GM21717 (cell line): ENCODE data around the gene GADD45G.

ENCODE experiments used
- ATAC-seq: cut with Tn5 transposase; IDR thresholded peaks from one replicate; pipeline ENCODE4 v1.9.1; 2021; ENCODE audit warnings: mild to moderate bottlenecking, moderate library complexity; ENCODE audit not compliant: unreplicated experiment

GADD45G gene

GRCh38 chr9:89629081-89629976, 24.5 kb downstream of the GADD45G start:
- ATAC-seq: no peak

DNA sequence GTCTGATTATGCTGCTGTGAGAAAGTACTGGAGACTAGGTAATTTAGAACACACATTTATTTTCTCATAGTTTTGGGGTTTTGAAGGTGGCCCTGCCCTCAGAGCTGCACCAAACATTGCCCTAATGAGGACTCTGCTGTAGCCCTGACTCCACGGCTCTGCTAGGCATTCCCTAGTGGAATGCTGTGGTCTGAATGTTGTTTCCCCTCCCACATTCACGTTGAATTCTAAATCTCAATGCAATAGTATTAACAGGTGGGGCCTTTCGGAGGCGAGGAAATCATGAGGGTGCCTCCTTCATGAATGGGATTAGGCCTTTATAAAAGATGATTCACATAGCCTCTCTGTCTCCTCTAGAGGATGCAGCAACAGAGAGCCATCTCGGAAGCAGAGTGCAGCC, 25.7 kb downstream of the GADD45G start:
- no peak for ATAC-seq

DNA sequence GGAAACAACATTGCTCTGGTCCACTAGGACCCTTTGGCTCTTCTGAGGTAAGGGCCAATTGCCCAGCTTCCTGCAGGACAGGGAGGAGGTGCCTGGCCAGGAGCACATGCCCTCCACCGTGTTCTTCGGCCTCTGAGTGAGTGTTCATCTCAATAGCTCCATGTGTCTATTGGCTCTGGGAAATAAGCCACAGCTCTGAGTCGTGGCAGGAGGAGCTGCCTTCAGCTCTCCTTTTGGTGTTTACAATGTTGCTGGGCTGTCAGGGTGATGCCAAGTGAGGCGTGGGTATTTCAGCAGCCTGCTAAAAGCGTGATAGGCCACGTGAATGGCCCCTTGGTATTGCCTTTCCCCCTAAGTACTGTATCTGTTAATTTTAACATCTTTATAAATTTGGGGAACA, 26.6 kb downstream of the GADD45G start:
- no peak for ATAC-seq

GRCh38 chr9:89632192-89632733, 27.5 kb downstream of the GADD45G start:
- no peak for ATAC-seq

GRCh38 chr9:89632736-89633135, 27.9 kb downstream of the GADD45G start:
- ATAC-seq: no peak

GRCh38 chr9:89633404-89633803, 28.6 kb downstream of the GADD45G start:
- no peak for ATAC-seq

DNA sequence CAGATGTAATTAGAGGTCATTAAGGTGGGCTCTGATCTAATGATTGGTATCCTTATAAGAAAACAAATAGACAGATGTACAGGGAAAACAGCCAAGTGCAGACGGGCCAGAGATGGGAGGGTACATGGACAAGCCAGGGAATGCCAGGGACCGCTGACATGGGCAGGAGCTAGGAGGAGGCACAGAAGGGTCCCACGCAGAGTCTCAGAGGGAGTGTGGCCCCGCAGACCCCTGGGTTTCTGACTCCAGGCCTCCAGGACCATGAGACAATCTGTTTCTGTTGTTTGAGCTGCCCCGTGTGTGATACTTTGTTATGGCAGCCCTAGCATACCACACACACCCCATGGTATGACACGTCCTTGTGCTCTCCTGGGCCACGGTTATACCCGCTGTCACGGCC, 29.1 kb downstream of the GADD45G start:
- no peak for ATAC-seq

- no peak for ATAC-seq
These were observed 30.4 kb downstream of the GADD45G start for GRCh38 chr9:89634995-89635742.

- no peak for ATAC-seq
These were observed 31.0 kb downstream of the GADD45G start for GRCh38 chr9:89635816-89636215.

DNA sequence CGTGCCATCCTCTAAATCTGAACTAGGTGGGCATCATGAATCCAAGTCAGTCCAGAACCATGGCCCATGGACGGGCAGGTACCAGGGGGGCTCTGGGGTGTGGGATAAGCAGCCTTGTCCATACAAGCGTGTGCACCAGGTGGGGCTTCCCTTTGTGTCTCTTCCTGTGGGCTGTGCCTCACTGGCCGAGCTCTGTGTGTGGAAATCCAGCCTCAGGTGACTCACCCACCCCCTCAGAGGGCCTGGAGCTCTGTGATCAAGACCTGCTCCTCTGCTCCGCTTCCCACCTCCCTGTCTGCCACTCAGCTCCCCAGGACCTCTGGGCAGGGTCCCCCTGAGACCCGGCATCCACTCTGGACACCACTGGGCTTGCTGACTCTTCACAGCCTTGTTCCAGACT, 33.0 kb downstream of the GADD45G start:
- ATAC-seq: no peak

DNA sequence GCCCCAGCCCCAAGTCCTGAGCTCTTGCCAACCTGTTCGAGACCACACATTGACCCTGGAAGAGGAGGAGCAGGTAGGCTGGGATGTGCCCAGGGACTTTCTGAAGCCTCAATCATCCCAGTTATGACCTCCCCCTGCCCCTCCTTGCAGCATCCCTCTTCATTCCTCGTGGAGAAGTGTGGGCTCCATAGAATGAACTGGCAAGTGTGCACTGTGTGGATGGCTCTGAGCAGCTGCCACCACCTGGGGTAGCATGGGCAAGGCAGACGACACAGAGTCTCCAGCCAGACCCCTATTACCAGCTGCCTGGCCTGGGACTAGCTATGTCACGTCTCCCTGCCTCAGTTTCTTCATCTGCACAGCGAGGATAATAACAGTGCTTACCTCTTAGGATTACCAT, 33.5 kb downstream of the GADD45G start:
- ATAC-seq: no peak

DNA sequence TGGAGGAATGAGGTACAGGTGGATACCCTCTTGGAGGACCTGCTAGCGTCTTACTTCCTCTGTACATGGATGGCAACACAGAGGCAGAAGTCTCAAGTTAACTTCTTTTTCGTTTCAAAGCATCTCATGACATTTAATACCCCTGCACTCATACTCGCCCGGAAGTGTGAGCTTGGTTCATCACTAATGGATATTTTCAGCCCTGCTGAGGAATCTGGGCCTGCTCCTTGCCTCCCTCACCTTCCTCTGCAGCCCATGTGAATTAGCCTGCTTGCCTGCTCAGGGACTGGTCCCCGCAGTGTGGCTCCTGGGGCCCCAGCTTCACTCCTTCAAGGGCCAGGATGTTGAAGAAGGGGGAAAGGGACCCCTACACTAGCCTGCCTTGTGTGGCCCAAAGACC, 34.1 kb downstream of the GADD45G start:
- ATAC-seq: no peak

DNA sequence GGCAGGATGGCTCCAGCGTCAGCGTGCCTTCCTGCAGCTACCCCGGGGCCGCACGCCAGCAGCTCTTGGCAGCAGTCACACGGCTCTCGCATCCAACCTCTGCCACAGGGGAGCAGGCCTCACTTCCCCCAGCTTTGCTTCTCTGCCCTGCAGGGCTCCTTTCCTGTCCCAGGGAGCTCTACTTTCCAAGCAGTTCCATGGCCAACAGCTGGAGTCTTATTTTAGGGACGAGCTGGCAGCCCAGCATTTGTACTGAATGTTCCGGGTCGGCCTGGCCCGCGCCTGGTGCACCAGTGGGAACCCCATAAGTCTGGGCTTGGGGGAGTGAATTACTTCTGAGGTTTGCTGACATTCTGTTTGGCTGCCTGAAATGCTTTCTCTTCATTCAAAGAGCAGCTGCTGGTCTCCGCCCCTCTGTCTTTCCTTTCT, 34.6 kb downstream of the GADD45G start:
- no peak for ATAC-seq

DNA sequence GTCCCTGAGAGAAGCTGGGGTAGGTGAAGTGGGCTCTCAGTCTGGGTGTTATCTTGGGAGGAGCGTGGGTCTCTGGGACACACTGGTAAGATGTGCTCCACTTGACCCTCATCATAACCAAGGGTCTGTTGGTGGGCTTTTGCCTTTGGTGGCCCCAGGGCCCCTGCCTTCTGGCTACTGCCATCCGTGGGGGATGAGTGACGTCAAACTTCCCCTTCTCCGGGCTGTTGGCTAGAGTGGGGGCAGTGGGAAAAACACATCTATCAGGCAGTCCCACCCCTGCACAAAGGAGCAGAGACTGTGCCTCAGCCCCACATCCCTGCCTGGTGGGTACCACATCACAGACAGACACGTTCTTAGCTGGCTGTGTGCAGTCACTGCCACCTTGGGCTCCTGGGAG, 35.1 kb downstream of the GADD45G start:
- no peak for ATAC-seq

- no peak for ATAC-seq
These were observed 35.5 kb downstream of the GADD45G start for GRCh38 chr9:89640361-89640760.

- ATAC-seq: no peak
These were observed 36.0 kb downstream of the GADD45G start for GRCh38 chr9:89640801-89641200.

DNA sequence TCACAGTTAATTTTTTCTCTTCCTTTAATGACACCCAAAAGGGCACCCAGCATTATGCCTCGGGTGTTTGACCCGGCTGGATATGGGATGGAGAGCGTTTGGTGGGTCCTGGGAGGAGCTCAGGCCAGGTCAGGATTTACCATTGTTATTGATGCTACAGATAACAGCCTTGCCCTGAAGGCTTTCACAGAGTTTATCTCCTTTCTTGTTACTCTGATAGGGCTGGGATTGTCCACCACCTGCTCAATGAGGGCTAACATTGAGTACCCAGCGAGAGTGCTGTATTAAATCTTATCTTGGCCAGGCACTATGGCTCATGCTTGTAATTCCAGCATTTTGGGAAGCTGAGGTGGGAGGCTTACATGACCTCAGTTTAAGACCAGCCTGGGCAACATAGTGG, 37.2 kb downstream of the GADD45G start:
- no peak for ATAC-seq

DNA sequence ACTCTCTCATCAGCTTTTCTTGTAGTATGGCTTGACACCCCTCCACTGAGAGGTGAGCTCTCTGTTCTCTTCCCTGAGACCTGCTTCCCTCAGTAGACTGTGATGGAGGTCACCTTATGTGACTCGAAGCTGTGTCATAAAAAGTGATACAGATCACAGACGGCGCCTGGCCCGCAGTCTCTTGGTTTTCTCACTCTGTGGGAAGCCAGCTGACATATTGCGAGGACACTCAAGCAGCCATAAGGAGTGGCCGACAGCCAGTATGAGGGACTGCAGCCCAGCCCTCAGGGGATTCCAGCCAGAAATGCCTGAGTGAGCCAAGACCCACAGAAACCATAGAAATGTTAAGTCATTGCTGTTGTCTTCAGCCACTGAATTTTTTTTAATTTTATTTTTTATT, 38.0 kb downstream of the GADD45G start:
- no peak for ATAC-seq

- ATAC-seq: no peak
These were observed 41.6 kb downstream of the GADD45G start for GRCh38 chr9:89646189-89646939.

DNA sequence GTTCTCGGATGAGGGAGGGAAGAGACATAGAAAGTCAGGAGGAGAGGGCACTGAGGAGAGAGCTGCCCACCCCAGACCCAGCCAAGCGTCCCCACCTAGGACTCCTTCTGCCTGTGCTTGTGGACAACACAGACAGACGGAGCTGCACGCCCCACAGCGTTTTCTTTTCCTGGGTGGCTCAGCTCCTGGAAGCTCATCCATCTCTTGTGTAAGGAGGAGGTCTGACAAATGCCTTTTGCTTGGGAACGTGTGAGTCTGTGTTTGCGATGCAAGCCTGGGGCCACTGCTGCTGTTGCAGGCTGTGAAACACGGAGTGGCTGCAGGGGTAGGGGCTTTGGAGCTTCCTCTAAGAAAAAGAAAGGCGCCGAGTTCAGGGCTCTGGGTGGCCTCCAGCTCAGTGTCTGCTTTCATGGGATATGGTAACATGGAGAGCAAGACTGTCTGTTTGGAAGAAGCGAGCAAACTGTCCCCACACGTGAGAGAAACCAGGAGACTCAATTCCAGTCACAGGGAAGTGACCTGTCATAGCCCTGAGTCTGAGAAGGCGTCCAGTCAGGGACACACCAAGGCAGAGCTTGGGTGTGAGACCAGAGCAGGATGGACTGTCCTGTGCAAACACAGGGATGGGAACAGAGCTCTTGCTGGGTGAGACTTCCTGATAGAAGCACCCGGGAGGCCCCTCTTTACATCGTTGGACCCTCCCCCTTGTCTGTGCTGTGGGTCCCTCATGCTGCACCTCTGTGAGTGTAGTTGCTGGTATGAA, 42.7 kb downstream of the GADD45G start:
- ATAC-seq: no peak
